GM19372 (cell line): ENCODE data around the gene MPEG1.
A peak's percentile ranks its signal among the peaks of the same experiment; 100 is the strongest.

Source experiments
- ATAC-seq: cut with Tn5 transposase; IDR thresholded peaks from one replicate; pipeline ENCODE4 v1.9.1; 2021; ENCODE audit warnings: mild to moderate bottlenecking, low read depth, moderate library complexity; ENCODE audit not compliant: unreplicated experiment

The MPEG1 gene

DNA sequence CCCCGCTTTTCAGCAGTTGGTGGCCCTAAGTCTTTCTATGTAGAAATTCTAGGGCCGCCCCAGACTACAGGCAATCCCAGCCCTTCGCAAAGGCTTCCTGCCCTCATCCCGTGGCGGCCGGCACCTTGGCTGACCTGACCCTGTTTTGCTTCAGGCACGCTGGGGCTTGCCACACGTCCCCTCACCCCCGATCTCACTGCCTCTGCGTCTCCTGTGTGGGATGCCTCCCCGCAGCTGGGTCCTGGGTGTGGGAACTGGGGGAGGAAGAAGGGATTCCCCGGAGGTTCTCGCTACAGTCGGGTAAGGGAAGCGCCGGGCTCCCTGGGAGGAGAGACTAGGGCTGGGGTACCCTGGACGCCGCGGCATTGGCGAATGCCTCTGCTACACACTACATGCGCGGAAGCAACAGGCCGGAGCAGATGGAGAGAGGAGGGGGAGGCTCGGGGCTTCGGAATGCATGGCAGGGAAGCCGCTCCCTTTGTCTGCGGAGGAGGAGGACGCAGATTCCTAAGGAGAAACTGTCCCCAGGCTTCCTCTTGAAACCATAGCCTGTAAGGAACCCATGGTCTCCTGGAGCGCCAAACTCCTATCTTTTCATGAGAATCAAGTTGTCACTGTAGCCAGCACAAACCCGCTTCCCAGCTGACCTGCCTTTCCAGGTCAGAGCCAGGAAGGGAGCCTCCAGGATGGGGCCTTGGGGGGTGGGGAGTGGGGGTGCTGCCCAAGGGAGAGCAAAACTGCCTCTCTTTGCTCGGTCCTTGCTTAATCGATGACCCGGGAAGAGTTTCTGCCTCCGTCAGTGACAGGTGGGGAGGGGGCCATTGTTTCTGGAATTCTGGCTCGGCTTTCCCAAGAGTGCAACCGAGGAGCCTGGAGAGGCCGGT lies 39.4 kb downstream of the MPEG1 start:
- ATAC-seq, result no peak

GRCh38 chr11:59172345-59173079 lies 40.2 kb downstream of the MPEG1 start:
- ATAC-seq, result peak; percentile 31

GRCh38 chr11:59171508-59172322 lies 41.0 kb downstream of the MPEG1 start, which contains the start of gene DTX4:
Gene DTX4, plus strand, starts transcription at chr11:59172132. Its CDS starts 464 bp downstream, at chr11:59172596.
- peak; percentile 68 for ATAC-seq

GRCh38 chr11:59164028-59164427 lies 48.7 kb downstream of the MPEG1 start:
- no peak for ATAC-seq
